Fibroblast of skin of back (primary cell): Measurements from ENCODE around the gene MPV17.
A peak's percentile ranks its signal among the peaks of the same experiment; 100 is the strongest.
"Not testable (repeated sequence)": the region's sequence is repeated elsewhere in the genome, so short reads cannot be mapped to it uniquely, and the experiment has no call there.

Source experiments
- DNase-seq: peaks from one replicate; pipeline ENCODE4 v3.0.0-alpha.2; 2013

MPV17 gene

GRCh38 chr2:27298391-27299080, 24.4 kb downstream of the MPV17 start:
- DNase-seq, result no peak

- DNase-seq, result no peak
These were observed 25.7 kb downstream of the MPV17 start for GRCh38 chr2:27297195-27297594.

- no peak for DNase-seq
These were observed 26.4 kb downstream of the MPV17 start for GRCh38 chr2:27296481-27296880.

GRCh38 chr2:27294928-27295327, 28.0 kb downstream of the MPV17 start:
- no peak for DNase-seq

GRCh38 chr2:27291865-27292264, 31.0 kb downstream of the MPV17 start:
- DNase-seq, result no peak

- DNase-seq, result no peak
These were observed 32.3 kb downstream of the MPV17 start for GRCh38 chr2:27290549-27290948.

GRCh38 chr2:27288610-27289009, 34.3 kb downstream of the MPV17 start:
- DNase-seq, result no peak

- DNase-seq, result no peak
These were observed 37.4 kb downstream of the MPV17 start for GRCh38 chr2:27285481-27285880.

- no peak for DNase-seq
These were observed 37.9 kb downstream of the MPV17 start for GRCh38 chr2:27284996-27285395.

- no peak for DNase-seq
These were observed 40.0 kb downstream of the MPV17 start for GRCh38 chr2:27282892-27283291.

GRCh38 chr2:27281855-27282559, 40.9 kb downstream of the MPV17 start, which contains the start of gene TRIM54:
TSS of gene TRIM54 (plus strand) at chr2:27282429. CDS start at chr2:27282732, 303 bp downstream.
- peak; percentile 62 for DNase-seq

- no peak for DNase-seq
These were observed 41.5 kb downstream of the MPV17 start for GRCh38 chr2:27281442-27281841.

- DNase-seq, result no peak
These were observed 42.1 kb downstream of the MPV17 start for GRCh38 chr2:27280826-27281225.

GRCh38 chr2:27278010-27278409, 44.9 kb downstream of the MPV17 start:
- DNase-seq, result no peak

- no peak for DNase-seq
These were observed 47.4 kb downstream of the MPV17 start, which contains the start of gene DNAJC5G for GRCh38 chr2:27275211-27276150. TSS of gene DNAJC5G (plus strand) at chr2:27275433. CDS start at chr2:27276729, 1,296 bp downstream.

- DNase-seq, result not testable (repeated sequence)
These were observed 50.1 kb downstream of the MPV17 start for GRCh38 chr2:27272537-27273522.

- no peak for DNase-seq
These were observed 51.1 kb downstream of the MPV17 start for GRCh38 chr2:27271631-27272340.

- DNase-seq, result no peak
These were observed 52.2 kb downstream of the MPV17 start for GRCh38 chr2:27270670-27271069.

GRCh38 chr2:27270131-27270530, 52.8 kb downstream of the MPV17 start:
- DNase-seq, result no peak

GRCh38 chr2:27268296-27268695, 54.6 kb downstream of the MPV17 start:
- DNase-seq, result not testable (repeated sequence)

GRCh38 chr2:27265536-27265870, 57.4 kb downstream of the MPV17 start:
- no peak for DNase-seq
